Ishikawa (cell line): ENCODE data around the gene ARNT2.

Source experiments
- CEBPB ChIP-seq: IDR thresholded peaks from 2 replicates; pipeline ENCODE4 v1.6.1; 2012
- CREB1 ChIP-seq: IDR thresholded peaks from 2 replicates; pipeline ENCODE4 v1.6.1; 2012; ENCODE audit warnings: low read depth
- EGR1 ChIP-seq: IDR thresholded peaks from 2 replicates; pipeline ENCODE4 v1.6.1; 2012
- EP300 ChIP-seq: IDR thresholded peaks from 2 replicates; pipeline ENCODE4 v1.6.1; 2012; ENCODE audit warnings: borderline replicate concordance
- FOXM1 ChIP-seq: IDR thresholded peaks from 2 replicates; pipeline ENCODE4 v1.6.1; 2012; ENCODE audit warnings: low read depth, borderline replicate concordance
- NFIC ChIP-seq: IDR thresholded peaks from 2 replicates; pipeline ENCODE4 v1.6.1; 2012
- RAD21 ChIP-seq: IDR thresholded peaks from 2 replicates; pipeline ENCODE4 v1.6.1; 2012; ENCODE audit warnings: low read depth
- TAF1 ChIP-seq: IDR thresholded peaks from 2 replicates; pipeline ENCODE4 v1.6.1; 2012; ENCODE audit warnings: low read depth, mild to moderate bottlenecking
- TCF12 ChIP-seq: IDR thresholded peaks from 2 replicates; pipeline ENCODE4 v1.6.1; 2012; ENCODE audit warnings: low read depth
- TEAD4 ChIP-seq: IDR thresholded peaks from 2 replicates; pipeline ENCODE4 v1.6.1; 2012
- YY1 ChIP-seq: IDR thresholded peaks from 2 replicates; pipeline ENCODE4 v1.6.1; 2012; ENCODE audit warnings: low read depth
- ZBTB7A ChIP-seq: IDR thresholded peaks from 2 replicates; pipeline ENCODE4 v1.6.1; 2012; ENCODE audit warnings: low read depth
- TF ChIP-seq, protein P1 (sequence below): IDR thresholded peaks from 2 replicates; pipeline ENCODE4 v1.6.1; 2012
- TF ChIP-seq, protein P2 (sequence below): IDR thresholded peaks from 2 replicates; pipeline ENCODE4 v1.6.1; 2012; ENCODE audit warnings: low read depth, mild to moderate bottlenecking
- TF ChIP-seq, protein P3 (sequence below): IDR thresholded peaks from 2 replicates; pipeline ENCODE4 v1.6.1; 2012

ARNT2 gene

DNA sequence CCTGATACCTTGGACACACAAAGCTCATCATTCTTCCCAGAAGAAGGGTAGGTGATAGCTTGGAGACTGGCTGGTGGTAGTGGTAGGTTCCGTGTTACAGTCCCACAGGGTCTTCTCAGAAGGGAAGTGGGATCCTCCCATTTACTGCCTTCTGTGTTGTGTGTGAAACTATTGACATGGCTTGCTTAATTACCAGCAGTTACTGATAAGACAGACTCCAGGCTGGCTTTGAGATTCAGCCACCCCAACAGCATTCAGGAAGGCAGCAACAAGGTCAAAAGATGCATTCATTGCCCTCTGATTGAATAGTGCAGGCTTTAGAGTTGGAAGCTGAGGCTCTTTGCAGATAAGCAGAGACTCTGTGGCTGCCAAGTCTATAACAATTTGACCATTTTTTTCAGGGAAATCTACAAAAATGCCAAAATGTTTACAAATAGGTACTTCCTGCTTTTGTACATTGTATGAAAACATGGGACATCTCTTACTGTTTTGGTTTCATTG, 7.7 kb downstream of the ARNT2 start:
- no peak for TF ChIP-seq RAD21
- TF ChIP-seq ZBTB7A = no peak
- no peak for TF ChIP-seq NFIC
- TF ChIP-seq YY1 = no peak
- TF ChIP-seq EGR1 = no peak
- TF ChIP-seq, protein P1, sequence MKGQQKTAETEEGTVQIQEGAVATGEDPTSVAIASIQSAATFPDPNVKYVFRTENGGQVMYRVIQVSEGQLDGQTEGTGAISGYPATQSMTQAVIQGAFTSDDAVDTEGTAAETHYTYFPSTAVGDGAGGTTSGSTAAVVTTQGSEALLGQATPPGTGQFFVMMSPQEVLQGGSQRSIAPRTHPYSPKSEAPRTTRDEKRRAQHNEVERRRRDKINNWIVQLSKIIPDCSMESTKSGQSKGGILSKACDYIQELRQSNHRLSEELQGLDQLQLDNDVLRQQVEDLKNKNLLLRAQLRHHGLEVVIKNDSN = no peak
- TF ChIP-seq, protein P2, sequence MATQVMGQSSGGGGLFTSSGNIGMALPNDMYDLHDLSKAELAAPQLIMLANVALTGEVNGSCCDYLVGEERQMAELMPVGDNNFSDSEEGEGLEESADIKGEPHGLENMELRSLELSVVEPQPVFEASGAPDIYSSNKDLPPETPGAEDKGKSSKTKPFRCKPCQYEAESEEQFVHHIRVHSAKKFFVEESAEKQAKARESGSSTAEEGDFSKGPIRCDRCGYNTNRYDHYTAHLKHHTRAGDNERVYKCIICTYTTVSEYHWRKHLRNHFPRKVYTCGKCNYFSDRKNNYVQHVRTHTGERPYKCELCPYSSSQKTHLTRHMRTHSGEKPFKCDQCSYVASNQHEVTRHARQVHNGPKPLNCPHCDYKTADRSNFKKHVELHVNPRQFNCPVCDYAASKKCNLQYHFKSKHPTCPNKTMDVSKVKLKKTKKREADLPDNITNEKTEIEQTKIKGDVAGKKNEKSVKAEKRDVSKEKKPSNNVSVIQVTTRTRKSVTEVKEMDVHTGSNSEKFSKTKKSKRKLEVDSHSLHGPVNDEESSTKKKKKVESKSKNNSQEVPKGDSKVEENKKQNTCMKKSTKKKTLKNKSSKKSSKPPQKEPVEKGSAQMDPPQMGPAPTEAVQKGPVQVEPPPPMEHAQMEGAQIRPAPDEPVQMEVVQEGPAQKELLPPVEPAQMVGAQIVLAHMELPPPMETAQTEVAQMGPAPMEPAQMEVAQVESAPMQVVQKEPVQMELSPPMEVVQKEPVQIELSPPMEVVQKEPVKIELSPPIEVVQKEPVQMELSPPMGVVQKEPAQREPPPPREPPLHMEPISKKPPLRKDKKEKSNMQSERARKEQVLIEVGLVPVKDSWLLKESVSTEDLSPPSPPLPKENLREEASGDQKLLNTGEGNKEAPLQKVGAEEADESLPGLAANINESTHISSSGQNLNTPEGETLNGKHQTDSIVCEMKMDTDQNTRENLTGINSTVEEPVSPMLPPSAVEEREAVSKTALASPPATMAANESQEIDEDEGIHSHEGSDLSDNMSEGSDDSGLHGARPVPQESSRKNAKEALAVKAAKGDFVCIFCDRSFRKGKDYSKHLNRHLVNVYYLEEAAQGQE = no peak
- TF ChIP-seq EP300 = no peak

DNA sequence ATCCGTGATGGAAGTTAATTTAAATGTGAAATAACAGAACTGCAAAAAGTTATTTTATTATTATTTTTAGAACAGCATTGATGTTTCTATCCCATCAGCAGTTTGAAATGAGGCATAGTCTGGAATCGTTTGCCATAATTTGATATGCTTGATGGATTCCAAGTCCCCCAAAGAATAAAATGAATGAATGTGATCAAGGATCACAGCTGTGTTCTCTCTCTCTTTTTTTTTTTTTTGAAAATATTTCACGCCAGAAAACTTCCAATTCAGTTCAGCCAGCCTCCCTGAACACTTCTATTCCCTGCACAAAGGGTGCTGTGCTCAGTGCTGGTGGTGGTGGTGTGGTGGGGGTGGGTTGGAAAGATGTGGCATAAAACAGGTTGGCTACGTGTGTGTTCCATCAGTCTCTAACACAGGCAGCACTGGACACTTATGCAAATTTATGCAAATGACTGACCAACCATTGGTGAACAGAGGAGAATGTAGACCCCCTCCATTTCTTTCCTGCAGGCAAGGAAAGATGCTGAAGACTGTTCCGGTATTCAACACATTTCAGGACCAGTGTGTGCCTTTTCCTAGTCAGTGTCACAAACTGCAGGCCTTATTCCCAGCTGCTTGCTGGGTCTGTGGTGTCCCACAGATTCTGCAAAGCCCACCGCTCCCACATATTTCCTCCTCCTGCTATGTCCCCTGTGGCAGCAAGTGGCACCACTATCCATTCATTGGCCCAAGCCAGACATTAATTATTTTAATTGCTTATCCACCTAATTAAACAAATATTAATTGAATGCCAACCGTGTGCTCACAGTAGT, 10.6 kb downstream of the ARNT2 start:
- no peak for TF ChIP-seq FOXM1
- TF ChIP-seq TCF12 = no peak
- TF ChIP-seq, protein P3, sequence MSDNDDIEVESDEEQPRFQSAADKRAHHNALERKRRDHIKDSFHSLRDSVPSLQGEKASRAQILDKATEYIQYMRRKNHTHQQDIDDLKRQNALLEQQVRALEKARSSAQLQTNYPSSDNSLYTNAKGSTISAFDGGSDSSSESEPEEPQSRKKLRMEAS = no peak
- TF ChIP-seq NFIC = no peak
- TF ChIP-seq TEAD4 = no peak
- TF ChIP-seq EGR1 = no peak
- TF ChIP-seq CREB1 = no peak
- TF ChIP-seq, protein P1 = no peak
- no peak for TF ChIP-seq RAD21
- no peak for TF ChIP-seq ZBTB7A
- no peak for TF ChIP-seq EP300
- TF ChIP-seq CEBPB = no peak
- no peak for TF ChIP-seq YY1
- no peak for TF ChIP-seq TAF1

DNA sequence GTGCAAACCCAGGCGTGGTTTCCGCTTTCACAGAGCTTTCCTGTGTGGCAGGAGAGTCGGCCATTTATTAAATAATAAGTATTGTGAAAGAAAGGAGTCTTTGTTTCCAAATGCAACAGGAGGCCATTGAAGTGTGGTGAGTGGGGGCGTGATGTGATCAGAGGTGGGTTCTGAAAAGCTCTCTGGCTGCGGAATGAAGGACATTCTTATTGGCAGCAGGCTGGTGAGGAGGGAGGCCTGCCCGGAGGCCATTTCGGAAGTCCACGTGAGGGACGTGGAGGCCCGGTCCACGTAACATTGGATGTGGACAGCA, 11.1 kb downstream of the ARNT2 start:
- TF ChIP-seq NFIC (no peak), EP300 (no peak), CEBPB (no peak), FOXM1 (no peak), TAF1 (no peak), ZBTB7A (no peak), TCF12 (no peak), TEAD4 (no peak), YY1 (no peak), CREB1 (no peak), EGR1 (no peak), RAD21 (no peak)
- TF ChIP-seq, protein P2 = no peak
- TF ChIP-seq, protein P3 = no peak
- TF ChIP-seq, protein P1 = no peak

DNA sequence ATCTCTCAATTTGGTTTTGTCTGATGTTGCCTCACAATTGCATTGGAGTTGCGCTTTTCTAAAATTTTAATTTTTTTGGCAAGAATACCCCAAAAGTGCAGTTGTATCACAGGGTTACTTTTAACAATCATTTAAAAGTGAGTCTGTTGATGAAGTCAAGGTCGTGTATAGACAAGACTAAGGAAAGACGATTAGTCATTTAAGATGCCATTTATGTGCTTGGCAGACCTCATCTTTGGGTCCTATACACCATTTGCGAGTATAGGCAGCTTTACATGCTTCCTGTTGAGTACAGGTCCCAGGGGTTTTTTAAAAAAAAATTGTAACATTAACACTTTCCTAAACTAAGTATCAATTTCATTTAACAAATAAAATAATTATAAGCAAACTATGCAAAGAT, 12.5 kb downstream of the ARNT2 start:
- no peak for TF ChIP-seq TCF12
- TF ChIP-seq ZBTB7A = no peak

DNA sequence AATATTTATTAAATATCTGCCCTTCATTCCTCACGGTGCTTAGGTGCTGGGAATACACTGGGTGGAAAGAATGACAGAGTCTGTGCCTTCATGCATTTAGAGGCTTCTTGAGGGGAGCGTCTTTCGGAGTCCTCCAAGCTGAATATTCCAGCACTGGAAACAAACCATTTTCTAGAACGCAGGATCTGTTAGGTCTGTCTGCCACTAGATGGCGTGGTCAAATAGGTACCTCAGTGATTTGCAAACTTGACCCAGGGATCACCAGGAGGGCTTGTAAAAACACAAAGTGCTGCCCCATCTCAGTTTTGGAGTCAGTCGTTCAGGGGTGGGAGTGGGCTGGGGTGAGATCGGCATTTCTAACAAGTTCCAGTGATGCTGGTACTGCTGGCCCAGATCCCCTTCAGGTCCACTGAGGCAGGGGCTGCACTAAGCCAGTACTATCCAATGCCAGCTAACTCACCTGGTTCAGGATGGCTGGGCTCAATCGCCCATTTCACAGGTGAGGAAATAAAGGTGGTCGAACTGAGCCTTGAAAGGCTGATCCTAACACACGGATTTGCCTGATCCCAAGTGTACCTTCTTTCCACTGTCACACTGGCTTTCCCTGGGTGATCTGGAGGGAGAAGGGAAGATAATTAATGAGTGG, 14.8 kb downstream of the ARNT2 start:
- TF ChIP-seq, protein P3 = no peak
- TF ChIP-seq YY1 (no peak), EGR1 (no peak), ZBTB7A (no peak), NFIC (no peak), RAD21 (peak; percentile 43; the same call in 1 of the 2 replicates)
